A673 (cell line): ENCODE measurements around the gene OST4. TPM values are rescaled to one million over a fixed set of nuclear protein-coding genes. Genes with fewer than 3 reads are reported as not detected.

ENCODE experiments used
- BruUV-seq: library from RNA; stranded (reverse); fragments of 400-500 nt; replicated peaks from 2 replicates; lab custom pipeline; 2021; lab: Mats Ljungman, UMichigan
- CTCF ChIA-PET: fragments of 300-600 bp; sonication (Branson Sonifier 250); formaldehyde crosslinking; loops from one replicate; lab custom pipeline; 2022; ENCODE audit warnings: antibody characterized with exemption; lab: Charles Lee
- POLR2A ChIA-PET: fragments of 300-600 bp; sonication (Branson Sonifier 250); formaldehyde crosslinking; loops from one replicate; lab custom pipeline; 2022; ENCODE audit warnings: antibody characterized with exemption; ENCODE audit not compliant: low non-redundant PET; lab: Charles Lee
- DNase-seq: peaks from one replicate; pipeline ENCODE4 v3.0.0-alpha.2; 2015; ENCODE audit warnings: low spot score
- H3K27ac ChIP-seq: fragments of 200-600 bp; sonication (generic); 2 replicates; pipeline ENCODE4 v1.5.1; 2016; ENCODE audit warnings: mixed run types, low read depth, mild to moderate bottlenecking, mixed read lengths, antibody characterized with exemption, low read length; ENCODE audit not compliant: poor library complexity, severe bottlenecking
- H3K27me3 ChIP-seq: fragments of 200-600 bp; sonication (generic); replicated peaks from 2 replicates; pipeline ENCODE4 v1.6.1; 2017; ENCODE audit warnings: mixed run types, low read depth, mild to moderate bottlenecking, mixed read lengths, antibody characterized with exemption, low read length; ENCODE audit not compliant: insufficient read depth, poor library complexity
- H3K36me3 ChIP-seq: fragments of 200-600 bp; sonication (generic); 2 replicates; pipeline ENCODE4 v1.6.1; 2016; ENCODE audit warnings: mixed run types, mild to moderate bottlenecking, mixed read lengths, antibody characterized with exemption, low read length; ENCODE audit not compliant: insufficient read depth, poor library complexity, severe bottlenecking
- H3K4me1 ChIP-seq: fragments of 200-600 bp; sonication (generic); 2 replicates; pipeline ENCODE4 v1.6.1; 2017; ENCODE audit warnings: mixed run types, mild to moderate bottlenecking, mixed read lengths, antibody characterized with exemption, low read length; ENCODE audit not compliant: insufficient read depth, poor library complexity, severe bottlenecking
- H3K4me3 ChIP-seq: fragments of 200-600 bp; sonication (generic); 2 replicates; pipeline ENCODE4 v1.5.1; 2016; ENCODE audit warnings: low read depth, mixed run types, mild to moderate bottlenecking, mixed read lengths, low read length; ENCODE audit not compliant: poor library complexity, severe bottlenecking
- H3K9me3 ChIP-seq: fragments of 200-600 bp; sonication (generic); 2 replicates; pipeline ENCODE4 v1.6.1; 2016; ENCODE audit warnings: mixed run types, low read depth, mild to moderate bottlenecking, mixed read lengths, antibody characterized with exemption, low read length; ENCODE audit not compliant: poor library complexity, severe bottlenecking
- CTCF ChIP-seq: fragments of 300-800, 200-600 bp; sonication (generic); conservative IDR thresholded peaks from 2 replicates; pipeline ENCODE4 v1.5.1; 2017; ENCODE audit warnings: low read depth, mild to moderate bottlenecking, antibody characterized with exemption, low read length, moderate library complexity, mixed read lengths
- EZH2 ChIP-seq: fragments of 200-600 bp; sonication (generic); IDR thresholded peaks from 2 replicates; pipeline ENCODE4 v1.6.1; 2017; ENCODE audit warnings: borderline replicate concordance, low read depth, mild to moderate bottlenecking, mixed read lengths, antibody characterized with exemption, low read length; ENCODE audit not compliant: poor library complexity, severe bottlenecking
- intact Hi-C: fragments of 100-400 bp; cut with micrococcal nuclease; formaldehyde crosslinking; loops from one replicate; pipeline ENCODE4 v1.10.0; 2022; ENCODE audit not compliant: unreplicated experiment
- total RNA-seq: library from RNA; stranded (reverse); gene quantifications from 2 replicates; pipeline ENCODE4 v1.2.3, GENCODE V29; 2021

The OST4 gene
- total RNA-seq, 1 experiment from 2014 or later: 235 TPM

- DNase-seq: no peak
- ChIA-PET CTCF (interaction anchor here (0.6 to 0.7 kb wide), 2 partner anchors 214 to 593 kb away, joined by 3 to 4 read pairs; no protein-coding TSS in a partner anchor), POLR2A (no interaction called here)
- intact Hi-C loops: no loop called here
- Histone ChIP-seq H3K27me3 (no peaks in the 10 kb centered on the region), H3K9me3 (no peaks in the 10 kb centered on the region), H3K4me3 (peak overlapping the region; percentile 59), H3K4me1 (peaks cover 6% of the 10 kb centered on the region), H3K36me3 (no peaks in the 10 kb centered on the region), H3K27ac (no peak overlapping the region)
- no TSS peak for BruUV-seq
- TF ChIP-seq EZH2 (no peak), CTCF (no peak)
Observed at GRCh38 chr2:27088634-27089033, 17.2 kb upstream of the OST4 start.

GRCh38 chr2:27087823-27088410 lies 16.5 kb upstream of the OST4 start:
- Histone ChIP-seq H3K4me3 (peak overlapping the region; percentile 59), H3K36me3 (no peaks in the 10 kb centered on the region), H3K27me3 (no peaks in the 10 kb centered on the region), H3K27ac (no peak overlapping the region), H3K4me1 (peaks cover 6% of the 10 kb centered on the region), H3K9me3 (no peaks in the 10 kb centered on the region)
- TF ChIP-seq CTCF (no peak), EZH2 (no peak)
- CTCF ChIA-PET: interaction anchor here (0.7 to 1.3 kb wide), 4 partner anchors 16 to 593 kb away, joined by 3 to 8 read pairs (median 6); partner anchors contain the start of gene OST4
- no peak for DNase-seq
- intact Hi-C loops: no loop called here
- no TSS peak for BruUV-seq
- POLR2A ChIA-PET: interaction anchor here (0.7 kb wide), 1 partner anchor 16 kb away, joined by 15 read pairs; the partner anchor contains the start of gene OST4

GRCh38 chr2:27086724-27087593 lies 15.5 kb upstream of the OST4 start, which contains the start of gene KHK:
TSS of gene KHK (plus strand) at chr2:27086772. CDS start at chr2:27087260, 488 bp downstream.
- peak; percentile 73 for DNase-seq
- Histone ChIP-seq H3K9me3 (no peaks in the 10 kb centered on the region), H3K27me3 (no peaks in the 10 kb centered on the region), H3K27ac (peak within 1 kb of the TSS; percentile 86), H3K4me3 (peak within 1 kb of the TSS; percentile 59), H3K4me1 (peaks cover 6% of the 10 kb centered on the region), H3K36me3 (no peaks in the 10 kb centered on the region)
- CTCF ChIA-PET: interaction anchor here (0.6 to 1.3 kb wide), 5 partner anchors 15 to 216 kb away, joined by 3 to 8 read pairs (median 5); partner anchors contain the start of gene OST4
- TF ChIP-seq EZH2 (no peak), CTCF (no peak)
- TSS peak; percentile 27 for BruUV-seq
- POLR2A ChIA-PET: interaction anchor here (0.6 to 0.7 kb wide), 3 partner anchors 15 to 217 kb away, joined by 3 to 15 read pairs (median 5); partner anchors contain the start of genes AGBL5 and OST4
- intact Hi-C loops: no loop called here
